Measurements from ENCODE around the gene RBM17. TPM values are rescaled to one million over a fixed set of nuclear protein-coding genes. Genes with fewer than 3 reads are reported as not detected.
A peak's percentile ranks its signal among the peaks of the same experiment; 100 is the strongest.

The RBM17 gene
- total and polyA plus RNA-seq, 10 of the 15 experiments (the other 5 are each of a cell fraction or from before 2014, with no cell fraction given): 28.4 to 181 (median 83.9) TPM

GRCh38 chr10:6068422-6068821 lies 20.4 kb upstream of the RBM17 start (continued):
- TF ChIP-seq, protein P1, sequence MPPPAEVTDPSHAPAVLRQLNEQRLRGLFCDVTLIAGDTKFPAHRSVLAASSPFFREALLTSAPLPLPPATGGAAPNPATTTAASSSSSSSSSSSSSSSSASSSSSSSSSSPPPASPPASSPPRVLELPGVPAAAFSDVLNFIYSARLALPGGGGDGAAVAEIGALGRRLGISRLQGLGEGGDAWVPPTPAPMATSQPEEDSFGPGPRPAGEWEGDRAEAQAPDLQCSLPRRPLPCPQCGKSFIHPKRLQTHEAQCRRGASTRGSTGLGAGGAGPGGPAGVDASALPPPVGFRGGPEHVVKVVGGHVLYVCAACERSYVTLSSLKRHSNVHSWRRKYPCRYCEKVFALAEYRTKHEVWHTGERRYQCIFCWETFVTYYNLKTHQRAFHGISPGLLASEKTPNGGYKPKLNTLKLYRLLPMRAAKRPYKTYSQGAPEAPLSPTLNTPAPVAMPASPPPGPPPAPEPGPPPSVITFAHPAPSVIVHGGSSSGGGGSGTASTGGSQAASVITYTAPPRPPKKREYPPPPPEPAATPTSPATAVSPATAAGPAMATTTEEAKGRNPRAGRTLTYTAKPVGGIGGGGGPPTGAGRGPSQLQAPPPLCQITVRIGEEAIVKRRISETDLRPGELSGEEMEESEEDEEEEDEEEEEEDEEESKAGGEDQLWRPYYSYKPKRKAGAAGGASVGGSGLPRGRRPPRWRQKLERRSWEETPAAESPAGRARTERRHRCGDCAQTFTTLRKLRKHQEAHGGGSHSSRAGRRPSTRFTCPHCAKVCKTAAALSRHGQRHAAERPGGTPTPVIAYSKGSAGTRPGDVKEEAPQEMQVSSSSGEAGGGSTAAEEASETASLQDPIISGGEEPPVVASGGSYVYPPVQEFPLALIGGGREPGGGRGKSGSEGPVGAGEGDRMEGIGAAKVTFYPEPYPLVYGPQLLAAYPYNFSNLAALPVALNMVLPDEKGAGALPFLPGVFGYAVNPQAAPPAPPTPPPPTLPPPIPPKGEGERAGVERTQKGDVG (CRISPR knock-in tag; IDR thresholded peaks at IDR 0.05): no peak
- TF ChIP-seq, protein P2, sequence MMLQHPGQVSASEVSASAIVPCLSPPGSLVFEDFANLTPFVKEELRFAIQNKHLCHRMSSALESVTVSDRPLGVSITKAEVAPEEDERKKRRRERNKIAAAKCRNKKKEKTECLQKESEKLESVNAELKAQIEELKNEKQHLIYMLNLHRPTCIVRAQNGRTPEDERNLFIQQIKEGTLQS (IDR thresholded peaks at IDR 0.05; ENCODE audit: borderline replicate concordance, extremely low read depth, low read depth, low read length): no peak
- TF ChIP-seq SPI1 (IDR thresholded peaks at IDR 0.05; ENCODE audit: borderline replicate concordance, insufficient read depth, low read depth, low read length) (peak; percentile 99), IKZF2 (IDR thresholded peaks at IDR 0.05) (peak; percentile 56 to 62; a peak in 2 of 4 replicates), BHLHE40 (IDR thresholded peaks at IDR 0.05; ENCODE audit: borderline replicate concordance in 1 of 2, low read depth in 2 of 2, low read length in 1 of 2) (peak; percentile 26 to 60; a peak in 2 of 4 replicates), POU2F2 (IDR thresholded peaks at IDR 0.05; ENCODE audit: borderline replicate concordance, low read depth, low read length) (0 out of 3 replicates have a peak, but pooled peaks have one; percentile 17), MYB (IDR thresholded peaks at IDR 0.05; ENCODE audit: borderline replicate concordance, low read depth, low read length) (no peak), MXI1 (IDR thresholded peaks at IDR 0.05; ENCODE audit: low read depth, low read length) (no peak), RBBP5 (conservative IDR thresholded peaks at IDR 0.05) (no peak), BRCA1 (IDR thresholded peaks at IDR 0.05; ENCODE audit: low read depth, low read length) (no peak), ZNF207 (IDR thresholded peaks at IDR 0.05; ENCODE audit: borderline replicate concordance) (no peak), STAT1 (conservative IDR thresholded peaks at IDR 0.05) (no peak), ATF2 (IDR thresholded peaks at IDR 0.05; ENCODE audit: low read length) (no peak), E2F4 (IDR thresholded peaks at IDR 0.05; ENCODE audit: low read depth, low read length) (no peak), SUPT20H (IDR thresholded peaks at IDR 0.05; ENCODE audit: borderline replicate concordance, control insufficient read depth, low read depth, low read length) (no peak), CBX3 (IDR thresholded peaks at IDR 0.05; ENCODE audit: borderline replicate concordance, low read depth) (no peak)
- TF ChIP-seq, protein P3, sequence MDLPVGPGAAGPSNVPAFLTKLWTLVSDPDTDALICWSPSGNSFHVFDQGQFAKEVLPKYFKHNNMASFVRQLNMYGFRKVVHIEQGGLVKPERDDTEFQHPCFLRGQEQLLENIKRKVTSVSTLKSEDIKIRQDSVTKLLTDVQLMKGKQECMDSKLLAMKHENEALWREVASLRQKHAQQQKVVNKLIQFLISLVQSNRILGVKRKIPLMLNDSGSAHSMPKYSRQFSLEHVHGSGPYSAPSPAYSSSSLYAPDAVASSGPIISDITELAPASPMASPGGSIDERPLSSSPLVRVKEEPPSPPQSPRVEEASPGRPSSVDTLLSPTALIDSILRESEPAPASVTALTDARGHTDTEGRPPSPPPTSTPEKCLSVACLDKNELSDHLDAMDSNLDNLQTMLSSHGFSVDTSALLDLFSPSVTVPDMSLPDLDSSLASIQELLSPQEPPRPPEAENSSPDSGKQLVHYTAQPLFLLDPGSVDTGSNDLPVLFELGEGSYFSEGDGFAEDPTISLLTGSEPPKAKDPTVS (IDR thresholded peaks at IDR 0.05; ENCODE audit: low read depth, low read length): no peak
- TF ChIP-seq, protein P4, sequence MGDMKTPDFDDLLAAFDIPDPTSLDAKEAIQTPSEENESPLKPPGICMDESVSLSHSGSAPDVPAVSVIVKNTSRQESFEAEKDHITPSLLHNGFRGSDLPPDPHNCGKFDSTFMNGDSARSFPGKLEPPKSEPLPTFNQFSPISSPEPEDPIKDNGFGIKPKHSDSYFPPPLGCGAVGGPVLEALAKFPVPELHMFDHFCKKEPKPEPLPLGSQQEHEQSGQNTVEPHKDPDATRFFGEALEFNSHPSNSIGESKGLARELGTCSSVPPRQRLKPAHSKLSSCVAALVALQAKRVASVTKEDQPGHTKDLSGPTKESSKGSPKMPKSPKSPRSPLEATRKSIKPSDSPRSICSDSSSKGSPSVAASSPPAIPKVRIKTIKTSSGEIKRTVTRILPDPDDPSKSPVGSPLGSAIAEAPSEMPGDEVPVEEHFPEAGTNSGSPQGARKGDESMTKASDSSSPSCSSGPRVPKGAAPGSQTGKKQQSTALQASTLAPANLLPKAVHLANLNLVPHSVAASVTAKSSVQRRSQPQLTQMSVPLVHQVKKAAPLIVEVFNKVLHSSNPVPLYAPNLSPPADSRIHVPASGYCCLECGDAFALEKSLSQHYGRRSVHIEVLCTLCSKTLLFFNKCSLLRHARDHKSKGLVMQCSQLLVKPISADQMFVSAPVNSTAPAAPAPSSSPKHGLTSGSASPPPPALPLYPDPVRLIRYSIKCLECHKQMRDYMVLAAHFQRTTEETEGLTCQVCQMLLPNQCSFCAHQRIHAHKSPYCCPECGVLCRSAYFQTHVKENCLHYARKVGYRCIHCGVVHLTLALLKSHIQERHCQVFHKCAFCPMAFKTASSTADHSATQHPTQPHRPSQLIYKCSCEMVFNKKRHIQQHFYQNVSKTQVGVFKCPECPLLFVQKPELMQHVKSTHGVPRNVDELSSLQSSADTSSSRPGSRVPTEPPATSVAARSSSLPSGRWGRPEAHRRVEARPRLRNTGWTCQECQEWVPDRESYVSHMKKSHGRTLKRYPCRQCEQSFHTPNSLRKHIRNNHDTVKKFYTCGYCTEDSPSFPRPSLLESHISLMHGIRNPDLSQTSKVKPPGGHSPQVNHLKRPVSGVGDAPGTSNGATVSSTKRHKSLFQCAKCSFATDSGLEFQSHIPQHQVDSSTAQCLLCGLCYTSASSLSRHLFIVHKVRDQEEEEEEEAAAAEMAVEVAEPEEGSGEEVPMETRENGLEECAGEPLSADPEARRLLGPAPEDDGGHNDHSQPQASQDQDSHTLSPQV (IDR thresholded peaks at IDR 0.05): no peak
